IPS-18a (cell line): ENCODE results near the gene SPATA2.

Source experiments
- H3K27ac ChIP-seq: one replicate; pipeline ENCODE4 v1.5.1; 2013; ENCODE audit warnings: low read length
- H3K27me3 ChIP-seq: one replicate; pipeline ENCODE4 v1.6.1; 2013; ENCODE audit warnings: mild to moderate bottlenecking, low read length; ENCODE audit not compliant: control insufficient read depth, insufficient read depth
- H3K36me3 ChIP-seq: one replicate; pipeline ENCODE4 v1.6.1; 2013; ENCODE audit warnings: low read depth, low read length; ENCODE audit not compliant: control insufficient read depth
- H3K4me1 ChIP-seq: one replicate; pipeline ENCODE4 v1.6.1; 2013; ENCODE audit warnings: low read depth, low read length; ENCODE audit not compliant: control insufficient read depth
- H3K4me3 ChIP-seq: one replicate; pipeline ENCODE4 v1.5.1; 2013; ENCODE audit warnings: low read length
- H3K9ac ChIP-seq: one replicate; pipeline ENCODE4 v1.6.1; 2013; ENCODE audit warnings: mild to moderate bottlenecking, low read length, moderate library complexity
- H3K9me3 ChIP-seq: one replicate; pipeline ENCODE4 v1.6.1; 2013; ENCODE audit warnings: low read depth, low read length; ENCODE audit not compliant: control insufficient read depth

Gene SPATA2

GRCh38 chr20:49894073-49894470, 21.3 kb downstream of the SPATA2 start:
- Histone ChIP-seq H3K9me3 (no peaks in the 10 kb centered on the region), H3K27ac (no peak overlapping the region), H3K36me3 (no peaks in the 10 kb centered on the region), H3K4me3 (no peak overlapping the region), H3K9ac (no peak overlapping the region), H3K27me3 (no peaks in the 10 kb centered on the region), H3K4me1 (no peaks in the 10 kb centered on the region)

- H3K9ac ChIP-seq = no peak overlapping the region
- no peaks in the 10 kb centered on the region for H3K9me3 ChIP-seq
- no peak overlapping the region for H3K4me3 ChIP-seq
- H3K27me3 ChIP-seq = no peaks in the 10 kb centered on the region
- H3K27ac ChIP-seq = no peak overlapping the region
- H3K4me1 ChIP-seq = no peaks in the 10 kb centered on the region
- no peaks in the 10 kb centered on the region for H3K36me3 ChIP-seq
These were observed 21.9 kb downstream of the SPATA2 start for GRCh38 chr20:49893242-49894072.

GRCh38 chr20:49892817-49893216, 22.5 kb downstream of the SPATA2 start:
- no peak overlapping the region for H3K9ac ChIP-seq
- H3K27me3 ChIP-seq = no peaks in the 10 kb centered on the region
- no peak overlapping the region for H3K27ac ChIP-seq
- no peaks in the 10 kb centered on the region for H3K36me3 ChIP-seq
- H3K9me3 ChIP-seq = no peaks in the 10 kb centered on the region
- no peak overlapping the region for H3K4me3 ChIP-seq
- H3K4me1 ChIP-seq = no peaks in the 10 kb centered on the region

DNA sequence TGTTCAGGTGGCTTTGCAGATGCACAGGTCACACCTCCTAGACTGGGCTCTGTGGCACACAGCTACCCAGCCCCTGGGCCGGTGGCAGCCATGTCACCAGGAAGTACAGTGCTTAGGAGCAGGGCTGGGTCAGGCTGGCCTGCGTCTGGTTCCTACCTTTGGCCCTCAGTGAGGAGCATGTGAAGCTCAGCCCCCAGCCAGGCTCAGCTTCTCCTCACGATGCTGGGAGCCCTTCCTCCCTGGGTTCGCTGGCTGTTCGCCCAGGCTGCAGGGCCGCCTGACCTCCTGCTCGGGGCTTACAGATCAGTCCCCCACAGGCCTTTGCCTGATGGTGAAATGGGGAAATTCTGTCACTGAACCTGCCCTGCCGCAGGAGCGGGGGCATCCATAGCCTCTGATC, 23.1 kb downstream of the SPATA2 start:
- H3K27ac ChIP-seq = no peak overlapping the region
- no peaks in the 10 kb centered on the region for H3K27me3 ChIP-seq
- no peaks in the 10 kb centered on the region for H3K36me3 ChIP-seq
- no peaks in the 10 kb centered on the region for H3K9me3 ChIP-seq
- H3K4me1 ChIP-seq = no peaks in the 10 kb centered on the region
- H3K4me3 ChIP-seq = no peak overlapping the region
- no peak overlapping the region for H3K9ac ChIP-seq

GRCh38 chr20:49891476-49892110, 23.7 kb downstream of the SPATA2 start:
- no peak overlapping the region for H3K4me3 ChIP-seq
- no peak overlapping the region for H3K9ac ChIP-seq
- no peaks in the 10 kb centered on the region for H3K36me3 ChIP-seq
- no peak overlapping the region for H3K27ac ChIP-seq
- no peaks in the 10 kb centered on the region for H3K27me3 ChIP-seq
- no peaks in the 10 kb centered on the region for H3K4me1 ChIP-seq
- no peaks in the 10 kb centered on the region for H3K9me3 ChIP-seq

DNA sequence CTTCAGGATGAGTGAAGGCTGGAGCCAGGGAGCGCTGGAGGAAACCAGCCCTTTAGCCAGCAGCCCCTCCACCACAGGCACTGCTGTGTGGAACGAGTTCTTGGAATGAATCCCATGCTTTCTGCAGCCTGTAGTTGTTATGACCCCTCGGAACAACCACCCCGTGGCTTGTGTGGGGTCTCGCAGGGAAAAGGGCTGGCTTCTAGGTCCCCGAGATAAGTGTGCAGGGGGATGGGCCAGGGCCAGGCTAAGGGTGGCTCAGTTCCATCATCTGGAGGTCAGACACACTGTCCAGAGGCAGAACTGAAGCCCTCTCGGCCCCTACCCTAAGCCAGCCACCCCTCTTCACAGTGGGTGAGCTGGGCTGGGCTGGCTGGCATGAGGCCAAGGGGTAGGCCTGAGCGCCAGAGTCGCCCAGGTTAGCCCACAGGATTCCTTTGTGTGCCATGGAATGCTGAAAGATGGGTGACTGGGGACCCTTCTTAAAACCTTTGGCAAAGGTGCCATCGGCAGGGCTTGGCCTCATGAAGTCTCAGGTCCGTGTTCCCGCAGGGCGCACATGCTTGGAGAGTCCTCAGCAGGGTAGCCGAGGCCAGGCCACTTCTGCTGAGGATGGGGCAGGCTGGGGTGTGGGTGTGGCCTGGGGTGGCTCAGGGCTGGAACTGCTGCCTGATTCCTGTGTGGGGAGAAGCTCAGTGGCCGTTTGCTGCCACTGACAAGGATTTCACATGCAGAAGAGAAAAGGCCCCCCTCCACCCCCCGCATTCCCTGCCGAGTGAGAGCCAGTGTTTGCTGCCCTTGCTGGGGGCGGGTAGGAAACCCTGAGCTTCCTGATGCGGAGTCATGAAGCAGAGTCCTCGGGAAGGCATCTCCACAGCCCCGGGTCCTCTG, 24.6 kb downstream of the SPATA2 start:
- H3K27me3 ChIP-seq = no peaks in the 10 kb centered on the region
- H3K27ac ChIP-seq = no peak overlapping the region
- no peaks in the 10 kb centered on the region for H3K36me3 ChIP-seq
- H3K4me3 ChIP-seq = no peak overlapping the region
- no peaks in the 10 kb centered on the region for H3K9me3 ChIP-seq
- no peaks in the 10 kb centered on the region for H3K4me1 ChIP-seq
- H3K9ac ChIP-seq = no peak overlapping the region

GRCh38 chr20:49889935-49890333, 25.4 kb downstream of the SPATA2 start:
- no peaks in the 10 kb centered on the region for H3K36me3 ChIP-seq
- no peaks in the 10 kb centered on the region for H3K4me1 ChIP-seq
- H3K27ac ChIP-seq = no peak overlapping the region
- H3K4me3 ChIP-seq = no peak overlapping the region
- H3K27me3 ChIP-seq = no peaks in the 10 kb centered on the region
- no peaks in the 10 kb centered on the region for H3K9me3 ChIP-seq
- no peak overlapping the region for H3K9ac ChIP-seq

- Histone ChIP-seq H3K9ac (no peak overlapping the region), H3K4me3 (no peak overlapping the region), H3K27ac (no peak overlapping the region), H3K9me3 (no peaks in the 10 kb centered on the region), H3K4me1 (no peaks in the 10 kb centered on the region), H3K27me3 (no peaks in the 10 kb centered on the region), H3K36me3 (no peaks in the 10 kb centered on the region)
These were observed 26.1 kb downstream of the SPATA2 start for GRCh38 chr20:49889001-49889934.

DNA sequence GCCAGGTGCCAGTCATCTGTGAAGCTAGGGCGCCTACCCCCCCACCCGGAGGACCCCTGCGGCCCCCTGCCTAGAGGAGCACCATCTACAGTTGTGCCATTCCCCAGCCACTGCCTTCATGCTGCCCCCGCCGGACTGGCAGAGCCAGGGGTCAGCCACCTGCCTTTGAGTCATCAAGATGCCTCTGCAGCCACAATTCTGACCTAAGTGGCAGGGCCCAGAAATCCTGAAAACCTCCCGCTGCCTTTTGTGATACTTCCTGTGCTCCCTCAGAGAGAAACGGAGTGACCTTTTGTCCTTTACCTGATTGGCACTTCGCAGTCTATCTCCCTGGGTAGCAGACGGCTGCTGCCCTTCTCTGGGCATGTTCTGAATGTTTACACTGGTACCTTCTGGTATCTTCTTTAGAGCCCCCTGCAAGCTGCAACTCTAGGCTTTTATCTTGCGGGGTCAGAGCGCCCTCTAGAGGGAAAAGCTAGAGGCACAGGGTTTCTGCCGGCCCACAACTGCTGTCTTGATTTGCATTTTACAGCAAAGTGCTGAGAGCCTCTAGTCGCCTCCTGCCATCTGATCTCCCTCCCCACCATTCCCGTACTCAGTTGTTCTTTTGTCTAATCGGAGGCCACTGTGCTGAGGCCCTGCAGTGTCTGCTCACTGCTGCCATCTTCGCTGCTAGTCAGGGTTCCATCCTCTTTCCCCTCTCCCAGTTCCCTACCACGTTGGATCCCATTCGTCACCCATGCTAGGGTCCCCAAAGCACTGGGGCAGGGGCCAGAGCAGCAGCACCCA, 26.9 kb downstream of the SPATA2 start:
- Histone ChIP-seq H3K9me3 (no peaks in the 10 kb centered on the region), H3K27me3 (no peaks in the 10 kb centered on the region), H3K27ac (no peak overlapping the region), H3K4me3 (no peak overlapping the region), H3K4me1 (no peaks in the 10 kb centered on the region), H3K36me3 (no peaks in the 10 kb centered on the region), H3K9ac (no peak overlapping the region)
